Chondrocyte (in vitro differentiated cells): Measurements from ENCODE around the gene CD302. TPM values are rescaled to one million over a fixed set of nuclear protein-coding genes. Genes with fewer than 3 reads are reported as not detected.
A peak's percentile ranks its signal among the peaks of the same experiment; 100 is the strongest.

ENCODE experiments used
- DNase-seq: peaks from one replicate; pipeline ENCODE4 v3.0.0; 2021; ENCODE audit warnings: mixed read lengths, low spot score
- H3K27ac Mint-ChIP-seq: one replicate; pipeline ENCODE4 v1.8.0; 2021; ENCODE audit warnings: mild to moderate bottlenecking, moderate library complexity, mixed read lengths; ENCODE audit not compliant: unreplicated experiment
- H3K27me3 Mint-ChIP-seq: 2 replicates; pipeline ENCODE4 v1.8.0; 2021; ENCODE audit warnings: low read depth, mixed read lengths
- H3K36me3 Mint-ChIP-seq: 2 replicates; pipeline ENCODE4 v1.8.0; 2021; ENCODE audit warnings: low read depth, mixed read lengths
- H3K4me1 Mint-ChIP-seq: 2 replicates; pipeline ENCODE4 v1.8.0; 2021; ENCODE audit warnings: low read depth, mild to moderate bottlenecking, mixed read lengths
- H3K4me3 Mint-ChIP-seq: one replicate; pipeline ENCODE4 v1.8.0; 2021; ENCODE audit warnings: mild to moderate bottlenecking, moderate library complexity, mixed read lengths; ENCODE audit not compliant: unreplicated experiment
- H3K9me3 Mint-ChIP-seq: 2 replicates; pipeline ENCODE4 v1.8.0; 2021; ENCODE audit warnings: low read depth, mixed read lengths
- CTCF ChIP-seq: fragments of 200-600 bp; sonication (generic); IDR thresholded peaks from 2 replicates; pipeline ENCODE4 v1.5.0; 2021; ENCODE audit warnings: antibody characterized with exemption, mild to moderate bottlenecking, moderate library complexity
- total RNA-seq: library from RNA; stranded (reverse); gene quantifications from 3 replicates; pipeline ENCODE4 v1.2.1, GENCODE V29; 2021

CD302 gene
- total RNA-seq, 1 donor from 2014 or later: 6.4 TPM

GRCh38 chr2:159802673-159803072, 4.7 kb upstream of the CD302 start:
- Mint-ChIP-seq H3K27me3 (peaks cover 2% of the 10 kb centered on the region), H3K27ac (no peak overlapping the region), H3K4me3 (no peak overlapping the region), H3K9me3 (no peaks in the 10 kb centered on the region), H3K36me3 (no peaks in the 10 kb centered on the region), H3K4me1 (peaks cover 5% of the 10 kb centered on the region)
- TF ChIP-seq CTCF: no peak
- DNase-seq: no peak

DNA sequence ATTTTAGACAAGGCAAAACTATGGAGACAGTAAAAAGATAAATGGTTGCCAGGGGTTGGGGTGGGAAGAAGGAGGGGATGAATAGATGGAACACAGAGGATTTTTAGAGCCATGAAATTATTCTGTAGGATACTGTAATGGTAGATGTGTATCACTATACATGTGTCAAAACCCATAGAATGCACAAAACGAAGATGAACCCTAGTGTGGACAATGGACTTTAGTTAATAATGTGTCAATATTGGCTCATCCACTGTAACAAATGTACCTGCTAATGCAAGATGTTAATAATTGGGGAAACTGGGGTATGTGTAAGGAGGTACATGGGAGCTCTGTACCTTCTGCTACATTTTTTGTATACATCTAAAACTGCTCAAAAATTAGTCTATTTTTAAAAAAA, 1.8 kb upstream of the CD302 start:
- no peak for TF ChIP-seq CTCF
- H3K9me3 Mint-ChIP-seq: no peaks in the 10 kb centered on the region
- no peaks in the 10 kb centered on the region for H3K36me3 Mint-ChIP-seq
- peaks cover 30% of the 10 kb centered on the region for H3K4me1 Mint-ChIP-seq
- no peak overlapping the region for H3K27ac Mint-ChIP-seq
- DNase-seq: no peak
- H3K27me3 Mint-ChIP-seq: no peaks in the 10 kb centered on the region
- H3K4me3 Mint-ChIP-seq: no peak overlapping the region

- TF ChIP-seq CTCF: no peak
- H3K4me3 Mint-ChIP-seq: peak overlapping the region; percentile 86
- peaks cover 30% of the 10 kb centered on the region for H3K4me1 Mint-ChIP-seq
- H3K27ac Mint-ChIP-seq: no peak overlapping the region
- no peaks in the 10 kb centered on the region for H3K27me3 Mint-ChIP-seq
- no peaks in the 10 kb centered on the region for H3K36me3 Mint-ChIP-seq
- no peak for DNase-seq
- H3K9me3 Mint-ChIP-seq: no peaks in the 10 kb centered on the region
Observed at GRCh38 chr2:159798376-159798725, 343 bp upstream of the CD302 start.

- H3K4me3 Mint-ChIP-seq: peak overlapping the region; percentile 86
- no peak for TF ChIP-seq CTCF
- H3K27me3 Mint-ChIP-seq: no peaks in the 10 kb centered on the region
- peaks cover 30% of the 10 kb centered on the region for H3K4me1 Mint-ChIP-seq
- no peaks in the 10 kb centered on the region for H3K9me3 Mint-ChIP-seq
- DNase-seq: no peak
- H3K27ac Mint-ChIP-seq: peak overlapping the region; percentile 78
- H3K36me3 Mint-ChIP-seq: no peaks in the 10 kb centered on the region
Observed at GRCh38 chr2:159797225-159797542, 824 bp downstream of the CD302 start.

DNA sequence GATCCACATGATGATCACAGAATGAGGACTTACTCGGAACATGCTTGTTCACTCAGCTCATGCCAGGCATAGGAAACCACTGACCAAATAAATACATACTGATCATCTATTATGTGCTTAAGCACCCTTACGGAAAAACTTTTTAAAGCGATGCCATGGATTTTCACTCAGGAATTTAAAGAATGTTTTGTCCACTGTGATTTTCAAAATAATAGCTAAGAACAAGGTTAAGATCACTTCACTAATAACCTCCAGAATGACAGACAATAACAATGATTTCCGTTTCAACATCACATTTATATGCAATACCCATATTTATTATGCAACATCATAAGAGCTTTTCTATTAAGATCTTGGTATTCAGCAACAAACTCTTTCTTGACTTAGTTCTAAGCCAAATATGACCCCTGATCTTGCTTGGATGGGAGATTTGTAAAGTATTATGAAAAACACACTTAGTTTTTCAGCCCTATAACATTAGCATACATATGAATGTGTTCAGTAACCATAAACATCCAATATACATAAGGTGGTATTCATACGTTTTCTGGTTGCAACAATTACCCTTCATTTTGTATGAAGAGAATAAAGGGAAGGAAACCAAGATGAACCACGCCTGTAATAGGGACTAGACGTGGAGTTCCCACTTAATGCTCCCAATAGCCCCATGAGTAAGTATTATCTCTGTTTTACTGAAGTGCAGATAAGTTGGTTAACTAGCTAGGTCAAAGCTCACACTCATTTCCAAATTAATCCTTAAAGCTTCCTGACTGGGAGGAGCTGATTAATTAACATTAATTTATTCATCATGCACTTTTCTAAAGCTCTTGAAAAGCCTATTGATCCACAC, 1.9 kb downstream of the CD302 start:
- Mint-ChIP-seq H3K36me3 (no peaks in the 10 kb centered on the region), H3K4me1 (peaks cover 30% of the 10 kb centered on the region), H3K9me3 (no peaks in the 10 kb centered on the region), H3K27me3 (no peaks in the 10 kb centered on the region), H3K4me3 (no peak overlapping the region), H3K27ac (no peak overlapping the region)
- no peak for TF ChIP-seq CTCF
- no peak for DNase-seq
